A375 (cell line): ENCODE data around the gene GALT. TPM values are rescaled to one million over a fixed set of nuclear protein-coding genes. Genes with fewer than 3 reads are reported as not detected.

ENCODE experiments used
- small RNA-seq: library from RNA; depleted of rRNA; stranded (forward); fragments of <200 nt; gene quantifications from one replicate; pipeline ENCODE3, GENCODE V24; 2014
- total RNA-seq: library from RNA; depleted of rRNA; stranded (reverse); fragments of >200 nt; shearing (Covaris generic); gene quantifications from 2 replicates; pipeline ENCODE4 v1.2.3, GENCODE V29; 2014; rRNA removed

GALT gene
- total RNA-seq = 24.6 and 32.5 TPM in 2 replicates

DNA sequence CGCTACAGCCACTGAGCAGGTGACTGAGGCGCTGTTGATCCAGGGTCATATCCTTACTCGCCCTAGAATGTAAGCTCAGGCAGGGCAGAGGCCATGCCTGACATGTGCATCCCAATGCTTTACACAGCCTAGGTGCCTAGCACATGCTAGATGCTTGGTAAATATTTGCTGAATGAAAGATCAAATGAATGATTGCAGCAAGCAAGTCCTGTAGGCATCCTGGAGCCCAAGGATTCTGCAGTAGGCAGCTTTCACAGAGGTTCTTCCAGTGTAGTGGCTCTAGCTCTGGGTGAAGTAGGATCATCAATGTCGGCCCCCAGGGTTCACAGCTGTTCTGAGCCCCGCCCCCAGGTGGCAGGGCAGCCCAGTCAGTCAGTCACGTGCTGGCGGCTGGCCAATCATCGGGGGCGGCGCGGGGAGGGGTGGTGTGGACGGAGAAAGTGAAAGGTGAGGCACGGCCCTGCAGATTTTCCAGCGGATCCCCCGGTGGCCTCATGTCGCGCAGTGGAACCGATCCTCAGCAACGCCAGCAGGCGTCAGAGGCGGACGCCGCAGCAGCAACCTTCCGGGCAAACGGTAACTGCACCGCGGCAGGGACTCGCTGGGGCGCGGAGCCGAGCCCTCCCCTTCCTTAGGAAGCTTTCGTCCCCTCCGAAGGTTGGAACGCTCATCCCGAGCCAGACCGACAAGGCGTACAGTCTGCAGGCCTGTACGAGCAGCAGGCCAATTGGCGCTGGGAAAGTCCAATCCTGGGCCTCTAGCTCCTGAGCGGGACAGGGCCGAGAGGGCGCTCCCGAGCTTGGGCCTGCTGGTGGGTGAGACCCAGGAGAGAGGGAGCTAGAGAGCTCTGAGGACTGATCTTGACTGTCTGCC, at the start of gene GALT:
GALT (plus strand) TSS at position 465 of the 873 bp plus-strand sequence; CDS start at position 495, 30 bp downstream.

GRCh38 chr9:34611811-34612787, 34.4 kb upstream of the GALT start, which contains the start of gene RPP25L:
TSS of gene RPP25L (minus strand) at chr9:34612097. CDS start at chr9:34611296, 801 bp downstream.

DNA sequence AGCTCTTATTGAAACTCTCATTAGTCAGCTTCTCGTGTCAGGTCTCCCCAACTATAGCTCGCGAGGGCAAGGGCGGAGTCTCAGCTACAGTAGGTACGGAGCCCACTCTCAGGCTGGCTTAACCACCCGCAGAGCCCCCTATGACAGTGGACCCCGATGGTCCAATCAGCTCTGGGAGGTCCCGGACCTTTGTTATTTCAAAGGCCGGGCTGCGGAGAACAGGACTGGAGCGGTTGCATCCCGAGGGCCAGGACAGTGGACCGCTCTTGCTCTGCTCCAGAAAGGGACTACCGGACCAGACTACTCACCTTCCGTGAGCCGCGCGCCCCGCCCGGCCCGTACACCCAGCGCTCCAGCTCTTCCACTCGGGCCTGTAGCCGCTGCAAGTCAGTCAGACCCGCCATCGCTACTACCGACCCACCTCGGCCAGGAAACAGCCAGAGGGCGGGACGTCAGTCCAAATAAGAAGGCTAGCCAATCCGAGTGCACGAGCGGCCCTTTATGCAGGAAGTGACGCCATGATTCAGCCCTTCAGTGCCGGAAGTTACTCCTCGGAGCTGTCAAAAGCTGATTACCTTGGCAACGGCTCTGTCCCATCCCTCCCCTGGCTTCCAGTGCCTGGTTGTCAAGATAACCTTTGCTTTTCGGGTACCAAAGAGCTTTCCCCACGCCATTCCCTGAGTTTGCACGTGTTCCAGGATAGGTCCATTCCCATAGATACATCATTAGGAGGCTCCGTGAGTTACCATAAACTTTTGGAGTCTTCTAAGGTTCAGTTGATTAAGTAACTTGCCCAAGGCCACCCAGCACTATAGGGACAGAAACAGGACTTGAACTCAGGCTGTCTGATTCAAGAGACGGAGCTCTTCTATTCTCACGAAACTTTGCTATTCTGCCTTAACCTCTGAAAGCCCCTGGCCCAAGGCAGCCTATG, 26.1 kb upstream of the GALT start, which contains the start of gene DCTN3:
DCTN3 (minus strand) TSS at position 435 of the 934 bp plus-strand sequence; CDS start at position 404, 31 bp downstream.

DNA sequence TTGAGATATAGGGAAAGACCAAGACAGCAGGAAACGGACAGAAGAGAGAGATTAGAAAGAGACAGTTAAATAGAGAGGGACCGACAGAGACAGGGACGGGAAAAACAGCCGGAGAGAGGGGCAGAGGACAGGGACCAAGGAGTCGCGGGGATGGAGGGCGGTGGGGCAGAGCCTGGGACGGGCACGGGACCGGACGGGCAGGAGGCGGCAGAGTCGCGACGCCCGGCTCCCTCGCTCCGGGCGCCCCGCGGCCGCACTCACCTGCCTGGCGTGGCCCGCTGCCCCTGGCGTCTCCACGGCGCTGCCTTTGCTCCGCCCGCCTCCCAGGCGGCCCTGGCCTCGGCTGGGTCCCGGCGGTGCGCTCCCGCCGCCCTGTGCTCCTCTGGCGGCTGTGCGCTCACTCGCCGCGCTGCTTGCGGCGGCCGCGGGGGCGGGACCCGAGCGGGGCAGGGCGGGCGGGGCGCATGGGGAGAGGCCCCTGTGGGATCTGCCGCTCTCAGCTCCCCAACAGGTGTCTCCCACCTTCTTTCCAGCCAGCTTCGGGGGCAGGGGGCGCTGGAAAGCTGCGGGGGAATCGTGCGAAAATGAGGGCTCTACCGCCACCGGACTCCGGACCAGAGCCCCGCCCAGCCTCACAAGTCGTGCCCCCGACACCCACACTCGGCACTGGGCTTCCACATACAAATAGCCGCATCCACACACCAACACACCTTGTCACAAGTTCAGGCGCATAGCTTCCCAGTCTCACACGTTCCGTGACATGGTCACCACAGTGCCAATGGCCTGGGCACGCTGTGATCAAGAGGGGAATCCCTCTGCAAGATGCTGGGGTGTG, 17.6 kb upstream of the GALT start, which contains the start of gene ARID3C:
ARID3C (minus strand) TSS at position 411 of the 835 bp plus-strand sequence. CDS start 1,052 bp downstream, outside the sequence.

GRCh38 chr9:34637356-34638137, 8.9 kb upstream of the GALT start, which contains the start of gene SIGMAR1:
TSS of gene SIGMAR1 (minus strand) at chr9:34637787. CDS start at chr9:34637697, 90 bp downstream.

DNA sequence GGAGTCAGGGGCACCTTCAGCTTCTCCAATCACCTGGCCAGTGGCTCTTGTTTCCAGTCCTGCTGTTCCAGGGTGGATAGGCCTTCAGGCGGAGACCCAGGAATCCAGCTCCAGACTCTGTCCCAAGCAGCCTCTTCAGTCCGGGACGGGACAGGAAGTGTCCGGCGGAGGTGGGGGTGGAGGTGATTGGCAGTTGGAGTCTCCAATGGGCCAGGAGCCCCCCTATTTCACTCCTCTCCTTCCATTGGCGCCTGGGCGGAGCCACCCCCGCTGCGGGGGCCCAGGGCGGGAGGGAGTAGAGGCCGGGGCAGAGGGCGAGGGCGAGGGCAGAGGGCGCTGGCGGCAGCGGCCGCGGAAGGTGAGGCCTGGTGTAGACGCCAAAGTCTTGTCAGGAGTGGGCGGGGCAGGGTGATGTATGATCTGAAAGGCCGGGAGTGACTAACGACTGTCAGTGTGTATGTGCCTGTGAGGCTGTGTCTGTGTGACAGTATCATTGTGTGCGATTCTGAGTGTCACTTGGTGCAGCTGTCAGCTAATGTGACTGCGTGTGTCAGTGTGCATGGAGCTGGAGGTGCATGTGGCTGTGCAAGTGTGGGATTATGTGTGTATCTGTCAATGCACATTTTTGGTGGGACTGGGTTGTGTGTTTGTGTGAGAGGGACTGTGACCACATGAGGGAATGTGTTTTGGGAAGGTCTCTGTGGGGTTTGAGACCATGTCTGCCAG, 5.6 kb downstream of the GALT start, which contains the start of gene IL11RA:
IL11RA (plus strand) TSS at position 310 of the 726 bp plus-strand sequence. CDS start 3,033 bp downstream, outside the sequence.

DNA sequence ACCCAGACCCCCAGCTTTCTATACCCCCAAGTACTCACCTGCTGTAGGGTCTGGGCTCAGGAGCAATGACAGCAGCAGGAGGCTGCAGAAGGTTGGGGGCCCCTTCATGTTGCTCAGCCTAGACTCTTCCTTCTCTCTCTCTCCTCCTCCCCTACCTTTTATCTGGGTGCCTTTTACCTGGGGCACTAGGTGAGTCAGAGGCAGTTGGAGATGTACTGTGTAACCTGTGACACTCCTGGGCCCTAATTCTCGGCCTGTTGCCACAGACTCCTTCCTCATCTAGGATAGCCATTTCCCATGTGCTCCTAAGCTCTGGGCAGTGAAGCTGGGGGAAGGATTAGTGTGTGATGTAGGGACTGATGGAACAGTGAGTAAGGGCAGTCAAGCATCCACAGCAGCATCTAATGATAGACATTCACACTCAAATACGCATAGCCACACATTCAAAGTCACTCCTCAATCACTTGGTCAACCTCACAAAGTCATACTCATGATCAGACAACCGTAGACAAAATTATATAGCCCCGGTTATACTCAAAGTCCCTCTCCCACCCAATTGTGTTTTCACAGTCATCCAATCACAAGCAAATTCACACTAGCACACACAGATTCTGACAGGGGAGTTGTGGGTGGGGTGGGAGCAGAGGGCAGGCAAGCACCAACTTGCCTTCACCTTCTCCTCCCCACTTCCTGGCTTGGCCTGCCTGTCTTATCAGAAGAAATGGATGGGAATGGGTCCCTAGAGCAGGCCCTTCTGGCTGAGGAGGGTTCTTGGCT, 16.2 kb downstream of the GALT start, which contains the start of gene CCL27:
CCL27 (minus strand) TSS at position 132 of the 777 bp plus-strand sequence; CDS start at position 108, 24 bp downstream.

DNA sequence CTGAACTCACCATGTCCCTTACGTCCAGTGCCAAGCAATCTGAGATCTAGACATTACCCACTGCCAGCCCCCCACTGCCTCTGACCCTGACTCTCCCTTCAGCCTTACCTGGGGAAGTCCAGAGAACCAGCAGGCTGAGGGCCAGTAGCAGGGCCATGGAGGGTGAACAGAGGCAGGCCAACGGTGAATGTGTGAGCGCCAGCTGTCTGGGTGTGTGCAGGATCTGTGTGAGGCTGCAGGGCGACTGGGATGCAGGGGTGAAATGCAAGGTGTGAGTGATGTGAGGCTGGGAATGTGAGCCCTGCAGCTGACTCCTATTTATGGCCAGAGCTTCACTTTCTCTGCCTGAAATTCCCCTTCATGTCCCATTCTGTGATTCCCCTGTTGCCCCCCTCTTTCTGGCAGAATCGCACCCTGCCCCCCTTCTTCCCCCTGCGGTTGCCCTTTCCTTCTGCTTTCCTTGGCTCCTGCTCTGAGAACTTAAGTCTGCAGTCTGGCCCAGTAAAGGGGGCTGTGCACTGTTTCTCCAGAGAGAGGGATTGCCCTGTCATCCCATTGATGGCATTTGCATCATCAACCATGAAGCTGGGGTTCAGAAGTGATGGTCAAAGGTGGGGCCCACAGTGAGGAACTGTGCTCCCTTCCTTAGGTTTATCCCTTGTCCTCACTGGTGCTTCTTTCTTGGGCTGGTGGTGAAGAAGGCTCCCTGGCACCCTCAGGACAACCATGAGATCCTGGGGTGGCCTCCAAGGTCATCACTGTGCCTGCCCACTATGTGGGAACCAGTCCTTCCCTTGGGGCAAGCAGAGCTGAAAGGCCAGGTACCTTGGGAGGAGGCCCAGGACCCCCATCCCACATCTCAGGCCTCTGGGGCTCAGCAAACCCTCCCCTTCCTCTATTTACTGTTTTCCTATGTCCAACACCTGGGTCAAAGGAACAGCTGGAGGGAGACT, 44.8 kb downstream of the GALT start, which contains the start of gene CCL19:
CCL19 (minus strand) TSS at position 294 of the 953 bp plus-strand sequence; CDS start at position 157, 137 bp downstream.

Small RNAs within 50 kb of the gene (small RNA-seq; reads per million reads assigned to genes)
- not detected for gene CCL27

Other genes starting within 250 kb of the GALT start
- 9.7 and 9.8 TPM in 2 replicates for gene FAM219A, start 188.1 kb upstream of the GALT start, total RNA-seq
- gene DNAI1, start 187.9 kb upstream of the GALT start, total RNA-seq = 0.11 TPM in 1 of 2 replicates, not detected in the other
- not detected in 2 replicates for gene ENHO, start 123.7 kb upstream of the GALT start, total RNA-seq
- not detected in 2 replicates for gene CNTFR, start 57.0 kb upstream of the GALT start, total RNA-seq
- gene RPP25L, start 34.6 kb upstream of the GALT start, total RNA-seq = 33.3 TPM in 2 replicates
- gene DCTN3, start 26.2 kb upstream of the GALT start, total RNA-seq = 112 and 120 TPM in 2 replicates
- gene ARID3C, start 17.6 kb upstream of the GALT start, total RNA-seq = 0.11 TPM in 1 of 2 replicates, not detected in the other
- 151 and 169 TPM in 2 replicates for gene SIGMAR1, start 8.9 kb upstream of the GALT start, total RNA-seq
- gene IL11RA, start 5.5 kb downstream of the GALT start, total RNA-seq = 8.3 and 11.1 TPM in 2 replicates
- gene CCL27, start 16.0 kb downstream of the GALT start, total RNA-seq = 0.23 and 0.50 TPM in 2 replicates
- gene CCL19, start 44.6 kb downstream of the GALT start, total RNA-seq = not detected in 2 replicates
- not detected in 2 replicates for gene CCL21, start 63.5 kb downstream of the GALT start, total RNA-seq